Ramos (cell line): ENCODE results near the gene RSAD1.

Experiments
- in situ Hi-C: fragments of 300-500 bp; cut with MboI; formaldehyde crosslinking; loops from one replicate; pipeline ENCODE4 v1.14.3; 2022; ENCODE audit warnings: low sequenced_read_pairs; ENCODE audit not compliant: unreplicated experiment

The RSAD1 gene

GRCh38 chr17:50478391-50479381, at the start of gene RSAD1:
Gene RSAD1, plus strand, starts transcription at chr17:50478860. Its CDS starts 25 bp downstream, at chr17:50478885.
- in situ Hi-C loops = no loop called here

- in situ Hi-C loops = no loop called here
Measured at GRCh38 chr17:50429793-50430192, 48.9 kb upstream of the RSAD1 start.

- in situ Hi-C loops = no loop called here
Measured at GRCh38 chr17:50430821-50431618, 47.6 kb upstream of the RSAD1 start.

GRCh38 chr17:50432125-50432762, 46.4 kb upstream of the RSAD1 start:
- in situ Hi-C loops = no loop called here

- in situ Hi-C loops = no loop called here
Measured at GRCh38 chr17:50437409-50437808, 41.3 kb upstream of the RSAD1 start.

GRCh38 chr17:50439008-50439407, 39.7 kb upstream of the RSAD1 start:
- in situ Hi-C loops = no loop called here

GRCh38 chr17:50440172-50440837, 38.4 kb upstream of the RSAD1 start:
- in situ Hi-C loops = no loop called here

GRCh38 chr17:50440838-50441829, 37.5 kb upstream of the RSAD1 start:
- in situ Hi-C loops = no loop called here

- in situ Hi-C loops = no loop called here
Measured at GRCh38 chr17:50443505-50443974, 35.1 kb upstream of the RSAD1 start.

GRCh38 chr17:50444841-50445715, 33.6 kb upstream of the RSAD1 start:
- in situ Hi-C loops = no loop called here

GRCh38 chr17:50445730-50446325, 32.8 kb upstream of the RSAD1 start:
- in situ Hi-C loops = no loop called here

GRCh38 chr17:50447870-50448595, 30.6 kb upstream of the RSAD1 start:
- in situ Hi-C loops = no loop called here

- in situ Hi-C loops = no loop called here
Measured at GRCh38 chr17:50448643-50449042, 30.0 kb upstream of the RSAD1 start.

GRCh38 chr17:50451943-50452629, 26.6 kb upstream of the RSAD1 start:
- in situ Hi-C loops = no loop called here

- in situ Hi-C loops = no loop called here
Measured at GRCh38 chr17:50452630-50453300, 25.9 kb upstream of the RSAD1 start.

- in situ Hi-C loops = no loop called here
Measured at GRCh38 chr17:50453901-50454300, 24.8 kb upstream of the RSAD1 start.
